ENCODE results near the gene RC3H1.
"Not testable (repeated sequence)": the region's sequence is repeated elsewhere in the genome, so short reads cannot be mapped to it uniquely, and the experiment has no call there.

RC3H1 gene

GRCh38 chr1:173946380-173946921, 75.7 kb downstream of the RC3H1 start:
- Mint-ChIP-seq H3K4me1 (ENCODE audit: low read depth) (no peaks in the 10 kb centered on the region), H3K4me3 (no peak overlapping the region), H3K36me3 (ENCODE audit: low read depth) (peaks cover 57% of the 10 kb centered on the region), H3K27me3 (no peaks in the 10 kb centered on the region), H3K27ac (no peak overlapping the region), H3K9me3 (no peaks in the 10 kb centered on the region)

- no peak overlapping the region for H3K4me3 Mint-ChIP-seq
- no peaks in the 10 kb centered on the region for H3K9me3 Mint-ChIP-seq
- H3K27me3 Mint-ChIP-seq = no peaks in the 10 kb centered on the region
- H3K36me3 Mint-ChIP-seq (ENCODE audit: low read depth) = peaks cover 54% of the 10 kb centered on the region
- no peak overlapping the region for H3K27ac Mint-ChIP-seq
- peaks cover 16% of the 10 kb centered on the region for H3K4me1 Mint-ChIP-seq (ENCODE audit: low read depth)
Observed at GRCh38 chr1:173937062-173937461, 85.1 kb downstream of the RC3H1 start.

- Mint-ChIP-seq H3K4me1 (ENCODE audit: low read depth) (peaks cover 17% of the 10 kb centered on the region), H3K4me3 (no peak overlapping the region), H3K27me3 (no peaks in the 10 kb centered on the region), H3K27ac (peak overlapping the region; percentile 68), H3K36me3 (ENCODE audit: low read depth) (peaks cover 52% of the 10 kb centered on the region), H3K9me3 (no peaks in the 10 kb centered on the region)
Observed at GRCh38 chr1:173934440-173934839, 87.7 kb downstream of the RC3H1 start.

GRCh38 chr1:173930541-173930940, 91.6 kb downstream of the RC3H1 start:
- not testable (repeated sequence) for H3K27me3 Mint-ChIP-seq, H3K27ac Mint-ChIP-seq, H3K4me3 Mint-ChIP-seq, H3K9me3 Mint-ChIP-seq
- Mint-ChIP-seq H3K4me1 (ENCODE audit: low read depth) (peaks cover 17% of the 10 kb centered on the region), H3K36me3 (ENCODE audit: low read depth) (peaks cover 28% of the 10 kb centered on the region)

GRCh38 chr1:173925306-173926242, 96.6 kb downstream of the RC3H1 start:
- Mint-ChIP-seq H3K27ac (no peak overlapping the region), H3K36me3 (ENCODE audit: low read depth) (no peaks in the 10 kb centered on the region), H3K4me1 (ENCODE audit: low read depth) (no peaks in the 10 kb centered on the region), H3K27me3 (no peaks in the 10 kb centered on the region), H3K9me3 (no peaks in the 10 kb centered on the region), H3K4me3 (no peak overlapping the region)

- Mint-ChIP-seq H3K27me3 (no peaks in the 10 kb centered on the region), H3K4me1 (ENCODE audit: low read depth) (no peaks in the 10 kb centered on the region), H3K27ac (no peak overlapping the region), H3K36me3 (ENCODE audit: low read depth) (no peaks in the 10 kb centered on the region), H3K9me3 (no peaks in the 10 kb centered on the region), H3K4me3 (no peak overlapping the region)
Observed at GRCh38 chr1:173920861-173921260, 101.3 kb downstream of the RC3H1 start.

GRCh38 chr1:173917635-173918493, 104.3 kb downstream of the RC3H1 start:
- Mint-ChIP-seq H3K27ac (no peak overlapping the region), H3K9me3 (no peaks in the 10 kb centered on the region), H3K36me3 (ENCODE audit: low read depth) (no peaks in the 10 kb centered on the region), H3K4me1 (ENCODE audit: low read depth) (no peaks in the 10 kb centered on the region), H3K27me3 (no peaks in the 10 kb centered on the region), H3K4me3 (no peak overlapping the region)

GRCh38 chr1:173917149-173917548, 105.0 kb downstream of the RC3H1 start, which contains the start of gene SERPINC1:
Gene SERPINC1 (minus strand): TSS chr1:173917327. CDS start chr1:173917259, 68 bp downstream.
- H3K36me3 Mint-ChIP-seq (ENCODE audit: low read depth) = no peaks in the 10 kb centered on the region
- no peaks in the 10 kb centered on the region for H3K27me3 Mint-ChIP-seq
- no peak within 1 kb of the TSS for H3K4me3 Mint-ChIP-seq
- no peak within 1 kb of the TSS for H3K27ac Mint-ChIP-seq
- no peaks in the 10 kb centered on the region for H3K4me1 Mint-ChIP-seq (ENCODE audit: low read depth)
- H3K9me3 Mint-ChIP-seq = no peaks in the 10 kb centered on the region

- H3K9me3 Mint-ChIP-seq = no peaks in the 10 kb centered on the region
- no peaks in the 10 kb centered on the region for H3K4me1 Mint-ChIP-seq (ENCODE audit: low read depth)
- H3K4me3 Mint-ChIP-seq = no peak overlapping the region
- no peaks in the 10 kb centered on the region for H3K27me3 Mint-ChIP-seq
- no peak overlapping the region for H3K27ac Mint-ChIP-seq
- H3K36me3 Mint-ChIP-seq (ENCODE audit: low read depth) = no peaks in the 10 kb centered on the region
Observed at GRCh38 chr1:173916667-173917066, 105.5 kb downstream of the RC3H1 start.

- Mint-ChIP-seq H3K9me3 (no peaks in the 10 kb centered on the region), H3K27ac (no peak overlapping the region), H3K27me3 (no peaks in the 10 kb centered on the region), H3K4me1 (ENCODE audit: low read depth) (no peaks in the 10 kb centered on the region), H3K4me3 (no peak overlapping the region), H3K36me3 (ENCODE audit: low read depth) (no peaks in the 10 kb centered on the region)
Observed at GRCh38 chr1:173915596-173915995, 106.6 kb downstream of the RC3H1 start.

- Mint-ChIP-seq H3K4me3 (no peak overlapping the region), H3K4me1 (ENCODE audit: low read depth) (no peaks in the 10 kb centered on the region), H3K27ac (no peak overlapping the region), H3K27me3 (no peaks in the 10 kb centered on the region), H3K9me3 (no peaks in the 10 kb centered on the region), H3K36me3 (ENCODE audit: low read depth) (no peaks in the 10 kb centered on the region)
Observed at GRCh38 chr1:173914366-173914871, 107.7 kb downstream of the RC3H1 start.

GRCh38 chr1:173913111-173913510, 109.0 kb downstream of the RC3H1 start:
- peaks cover 3% of the 10 kb centered on the region for H3K36me3 Mint-ChIP-seq (ENCODE audit: low read depth)
- no peak overlapping the region for H3K4me3 Mint-ChIP-seq
- no peaks in the 10 kb centered on the region for H3K4me1 Mint-ChIP-seq (ENCODE audit: low read depth)
- no peak overlapping the region for H3K27ac Mint-ChIP-seq
- no peaks in the 10 kb centered on the region for H3K9me3 Mint-ChIP-seq
- H3K27me3 Mint-ChIP-seq = no peaks in the 10 kb centered on the region

- Mint-ChIP-seq H3K27ac (no peak overlapping the region), H3K27me3 (no peaks in the 10 kb centered on the region), H3K4me3 (no peak overlapping the region)
Observed at GRCh38 chr1:173903827-173904531, 118.2 kb downstream of the RC3H1 start.

GRCh38 chr1:173900992-173901391, 121.2 kb downstream of the RC3H1 start:
- Mint-ChIP-seq H3K9me3 (no peaks in the 10 kb centered on the region), H3K27ac (no peak overlapping the region), H3K27me3 (no peaks in the 10 kb centered on the region), H3K36me3 (ENCODE audit: low read depth) (peaks cover 9% of the 10 kb centered on the region), H3K4me3 (no peak overlapping the region), H3K4me1 (ENCODE audit: low read depth) (peaks cover 8% of the 10 kb centered on the region)

More at GRCh38 chr1:173903827-173904531, 118.2 kb downstream of the RC3H1 start:
- no peaks in the 10 kb centered on the region for H3K9me3 Mint-ChIP-seq
- H3K36me3 Mint-ChIP-seq (ENCODE audit: low read depth) = peaks cover 9% of the 10 kb centered on the region
- peaks cover 8% of the 10 kb centered on the region for H3K4me1 Mint-ChIP-seq (ENCODE audit: low read depth)
